A549 (cell line): ENCODE data around the gene ZNF275. TPM values are rescaled to one million over a fixed set of nuclear protein-coding genes. Genes with fewer than 3 reads are reported as not detected.
A peak's percentile ranks its signal among the peaks of the same experiment; 100 is the strongest.

ENCODE experiments used
- ATAC-seq, 2 experiments: fragments of 200-7000 bp in 1 of 2; fragments of >200 bp in 1 of 2; cut with Nextera tagmentation in 1 of 2; cut with Tn5 transposase in 1 of 2; 3 replicates each; pipeline versions ENCODE4 v1.8.0 to v1.9.1; 2018 to 2020; ENCODE audit warnings: mild to moderate bottlenecking in 1 of 2, moderate library complexity in 1 of 2
- CTCF ChIA-PET: fragments of 300-600 bp; sonication (Branson Sonifier 250); formaldehyde crosslinking; extraction: SDS; loops from one replicate; lab custom pipeline; 2021; ENCODE audit warnings: antibody characterized with exemption, inconsistent platforms; lab: Yijun Ruan, JAX
- POLR2A ChIA-PET: fragments of 350-600 bp; formaldehyde crosslinking; extraction: SDS; loops from one replicate; lab custom pipeline; 2021; ENCODE audit warnings: antibody characterized with exemption, inconsistent platforms; lab: Yijun Ruan, JAX
- DNase-seq, 2 experiments: peaks; one replicate each; pipeline versions ENCODE4 v3.0.0 to v3.0.0-alpha.2; 2011 to 2016; ENCODE audit warnings: low read depth in 1 of 2, low spot score in 1 of 2
- FAIRE-seq: peaks from 2 replicates; lab custom pipeline; 2011; peaks lifted over from hg19 to GRCh38; lab: Jason Lieb, UNC
- H3K27ac ChIP-seq, 2 experiments: fragments of >200 bp; sonication (Bioruptor Twin); formaldehyde crosslinking; 3 replicates each; pipeline ENCODE4 v1.5.1; 2016 to 2017
- H3K4me1 ChIP-seq: fragments of >200 bp; sonication (Bioruptor Twin); formaldehyde crosslinking; 3 replicates; pipeline ENCODE4 v1.6.1; 2016
- H3K4me2 ChIP-seq: fragments of >200 bp; sonication (Bioruptor Twin); formaldehyde crosslinking; 3 replicates; pipeline ENCODE4 v1.6.1; 2016
- H3K4me3 ChIP-seq: fragments of >200 bp; sonication (Bioruptor Twin); formaldehyde crosslinking; 3 replicates; pipeline ENCODE4 v1.5.1; 2016
- H3K9me3 ChIP-seq: fragments of >200 bp; sonication (Bioruptor Twin); formaldehyde crosslinking; 3 replicates; pipeline ENCODE4 v1.6.1; 2016
- BCL3 ChIP-seq: fragments of >200 bp; sonication (Bioruptor Twin); formaldehyde crosslinking; IDR thresholded peaks from 3 replicates; pipeline ENCODE4 v1.6.1; 2016
- BHLHE40 ChIP-seq: IDR thresholded peaks from 2 replicates; pipeline ENCODE4 v1.6.1; 2012; ENCODE audit warnings: low read depth, low read length, inconsistent platforms
- CEBPB ChIP-seq, 2 experiments: fragments of >200 bp in 1 of 2; sonication (Bioruptor Twin) in 1 of 2; formaldehyde crosslinking in 1 of 2; IDR thresholded peaks; 2 replicates each; pipeline ENCODE4 v1.6.1; 2012 to 2016
- CHD4 ChIP-seq: fragments of 200-600 bp; sonication (generic); IDR thresholded peaks from 2 replicates; pipeline ENCODE4 v1.6.1; 2016; ENCODE audit warnings: antibody characterized with exemption, mild to moderate bottlenecking, borderline replicate concordance
- ELK1 ChIP-seq: fragments of 150-350 bp; IDR thresholded peaks from 2 replicates; pipeline ENCODE4 v1.6.1; 2014; ENCODE audit warnings: low read depth, mild to moderate bottlenecking, low read length
- EP300 ChIP-seq, 2 experiments: fragments of >200 bp; sonication (Bioruptor Twin); formaldehyde crosslinking; IDR thresholded peaks; 2 replicates in 1 of 2; 3 replicates in 1 of 2; pipeline ENCODE4 v1.6.1; 2016 to 2017
- FOSB ChIP-seq: fragments of 250-450 bp; sonication (Bioruptor Pico); IDR thresholded peaks from 2 replicates; pipeline ENCODE4 v1.5.0; 2020; ENCODE audit warnings: mild to moderate bottlenecking, moderate library complexity
- GATA3 ChIP-seq: IDR thresholded peaks from 2 replicates; pipeline ENCODE4 v1.6.1; 2012; ENCODE audit warnings: borderline replicate concordance
- HDAC2 ChIP-seq: fragments of 200-600 bp; sonication (generic); IDR thresholded peaks from 2 replicates; pipeline ENCODE4 v1.6.1; 2016
- HEYL ChIP-seq: fragments of 250-450 bp; sonication (Bioruptor Pico); IDR thresholded peaks from 2 replicates; pipeline ENCODE4 v1.8.0; 2021; ENCODE audit warnings: mild to moderate bottlenecking, moderate library complexity
- HOXA7 ChIP-seq: fragments of 250-450 bp; sonication (Bioruptor Pico); IDR thresholded peaks from 2 replicates; pipeline ENCODE4 v1.5.0; 2020; ENCODE audit warnings: mild to moderate bottlenecking, moderate library complexity
- HOXB13 ChIP-seq: fragments of 250-450 bp; sonication (Bioruptor Pico); IDR thresholded peaks from 2 replicates; pipeline ENCODE4 v1.5.0; 2020; ENCODE audit warnings: low read depth, mild to moderate bottlenecking, moderate library complexity
- MAX ChIP-seq: IDR thresholded peaks from 2 replicates; pipeline ENCODE4 v1.6.1; 2012
- NFE2L2 ChIP-seq: fragments of 150-350 bp; conservative IDR thresholded peaks from 2 replicates; pipeline ENCODE4 v1.6.1; 2014; ENCODE audit warnings: low read length
- NR3C1 ChIP-seq: fragments of >200 bp; sonication (Bioruptor Twin); formaldehyde crosslinking; IDR thresholded peaks from 3 replicates; pipeline ENCODE4 v1.6.1; 2017
- RARB ChIP-seq: fragments of 250-450 bp; sonication (Bioruptor Pico); IDR thresholded peaks from 2 replicates; pipeline ENCODE4 v1.8.0; 2021; ENCODE audit warnings: mild to moderate bottlenecking, moderate library complexity
- REST ChIP-seq: fragments of 200-600 bp; sonication (generic); IDR thresholded peaks from 2 replicates; pipeline ENCODE4 v1.6.1; 2016; ENCODE audit warnings: antibody characterized with exemption, mild to moderate bottlenecking, moderate library complexity
- TFCP2L1 ChIP-seq: fragments of 250-450 bp; sonication (Bioruptor Pico); IDR thresholded peaks from 2 replicates; pipeline ENCODE4 v1.5.0; 2021; ENCODE audit warnings: mild to moderate bottlenecking
- ZFP36 ChIP-seq: fragments of 450-650 bp; IDR thresholded peaks from 2 replicates; pipeline ENCODE4 v1.6.1; 2014; ENCODE audit warnings: borderline replicate concordance; ENCODE audit not compliant: partially characterized antibody
- ZSCAN20 ChIP-seq: fragments of 250-450 bp; sonication (Bioruptor Pico); IDR thresholded peaks from 2 replicates; pipeline ENCODE4 v1.8.0; 2022; ENCODE audit warnings: mild to moderate bottlenecking, moderate library complexity
- WGBS: methylation state at CpG from one replicate; pipeline ENCODE4 v1.1.6; 2017; ENCODE audit errors: missing lambda C conversion rate; 5-methylcytosine and 5-hydroxymethylcytosine counted together
- polyA plus RNA-seq, 4 experiments: library from polyadenylated mRNA; depleted of rRNA in 3 of 4; stranded (reverse); fragments of >200 nt; fragmentation: RNase III in 1 of 4; extraction: RNeasy Plus Mini Kit Qiagen cat#74134 plus additional on column Dnase treatment in 1 of 4; gene quantifications; 2 replicates in 3 of 4; 3 replicates in 1 of 4; pipeline ENCODE4 v1.2.3, GENCODE V29; 2011 to 2017

Gene ZNF275
- polyA plus RNA-seq, 2 of the 4 experiments (the other 2 are of a cell fraction): 3.2 to 6.5 TPM

GRCh38 chrX:153333266-153333665, 687 bp upstream of the ZNF275 start:
- TF ChIP-seq BHLHE40: no peak
- no peak for TF ChIP-seq CEBPB (IDR thresholded peaks at IDR 0.05)
- TF ChIP-seq TFCP2L1 (CRISPR knock-in tag): no peak
- no peak for TF ChIP-seq GATA3
- TF ChIP-seq EP300 (IDR thresholded peaks at IDR 0.05): no peak
- TF ChIP-seq BCL3: no peak
- TF ChIP-seq, all 56 proteins: peak for 0
- WGBS: 48% methylated on average over 2 of the region's 2 CpGs
- CTCF ChIA-PET: interaction anchor here (1.4 kb wide), 1 partner anchor 8 kb away, joined by 3 read pairs; no protein-coding TSS in a partner anchor
- peak; percentile 61 for FAIRE-seq
- DNase-seq: no peak
- Histone ChIP-seq H3K4me2 (peak overlapping the region; percentile 80), H3K4me1 (peaks cover 5% of the 10 kb centered on the region; the same call in 2 of the 3 replicates), H3K9me3 (no peaks in the 10 kb centered on the region), H3K4me3 (peak overlapping the region; percentile 91), H3K27ac (no peak overlapping the region)
- ATAC-seq: no peak
- POLR2A ChIA-PET: no interaction called here

GRCh38 chrX:153334654-153335295, 822 bp downstream of the ZNF275 start:
- ChIA-PET POLR2A (interaction anchor here (1.0 kb wide), 1 partner anchor 10 kb away, joined by 3 read pairs; no protein-coding TSS in a partner anchor), CTCF (interaction anchor here (0.5 kb wide), 1 partner anchor 206 kb away, joined by 3 read pairs; no protein-coding TSS in a partner anchor)
- H3K4me3 ChIP-seq: peak overlapping the region; percentile 91
- peaks cover 5% of the 10 kb centered on the region; the same call in 2 of the 3 replicates for H3K4me1 ChIP-seq
- ATAC-seq: no peak; a peak in 1 of 6 replicates
- 75% methylated on average over 11 of the region's 16 CpGs for WGBS
- H3K9me3 ChIP-seq: no peaks in the 10 kb centered on the region
- no peak for TF ChIP-seq BHLHE40
- TF ChIP-seq GATA3: no peak
- TF ChIP-seq HOXA7 (CRISPR knock-in tag): no peak
- TF ChIP-seq FOSB (CRISPR knock-in tag): no peak
- no peak for TF ChIP-seq ZFP36
- TF ChIP-seq MAX: no peak
- no peak for TF ChIP-seq RARB (CRISPR knock-in tag)
- no peak for TF ChIP-seq NR3C1
- no peak for TF ChIP-seq CHD4
- TF ChIP-seq ZSCAN20 (CRISPR knock-in tag): no peak
- no peak for TF ChIP-seq REST
- TF ChIP-seq ELK1: no peak
- TF ChIP-seq NFE2L2: no peak
- no peak for TF ChIP-seq CEBPB (IDR thresholded peaks at IDR 0.05)
- no peak for TF ChIP-seq HDAC2
- TF ChIP-seq HEYL (CRISPR knock-in tag): no peak
- TF ChIP-seq HOXB13 (CRISPR knock-in tag): no peak
- H3K4me2 ChIP-seq: peak overlapping the region; percentile 80
- no peak for FAIRE-seq
- peak overlapping the region; percentile 62 to 96 for H3K27ac ChIP-seq
- no peak for DNase-seq
